ENCODE results near the gene COL20A1. TPM values are rescaled to one million over a fixed set of nuclear protein-coding genes. Genes with fewer than 3 reads are reported as not detected.

COL20A1 gene
- total and polyA plus RNA-seq, 2 experiments from 2014 or later = not detected

GRCh38 chr20:63280929-63281545 lies 11.9 kb upstream of the COL20A1 start:
- Histone ChIP-seq H2AFZ (no peak overlapping the region), H3K9me2 (ENCODE audit: insufficient read depth) (no peaks in the 10 kb centered on the region), H3F3A (ENCODE audit: insufficient read depth) (no peaks in the 10 kb centered on the region), H3K27me3 (replicated peaks; ENCODE audit: insufficient read depth) (no peaks in the 10 kb centered on the region), H3K9me3 (ENCODE audit: low read depth) (no peaks in the 10 kb centered on the region), H4K20me1 (ENCODE audit: insufficient read depth) (no peaks in the 10 kb centered on the region), H3K4me3 (no peak overlapping the region), H3K9ac (no peak overlapping the region), H3K27ac (no peak overlapping the region), H3K79me2 (ENCODE audit: insufficient read depth) (peaks cover 57% of the 10 kb centered on the region), H3K4me1 (ENCODE audit: insufficient read depth) (no peaks in the 10 kb centered on the region), H3K4me2 (ENCODE audit: unreplicated experiment) (no peak overlapping the region), H3K36me3 (ENCODE audit: low read depth) (peaks cover 28% of the 10 kb centered on the region; the same call in 1 of the 2 replicates)
- DNase-seq = peak; percentile 52
- 65 to 69% methylated on average over 12 to 19 of the region's 19 CpGs for WGBS, 2 experiments (ENCODE audit: low coverage in 1 of 2, low lambda C conversion rate in 2 of 2, missing lambda C conversion rate in 2 of 2)
- in situ Hi-C loops (cut with MboI) = no loop called here
- no peak for TF ChIP-seq EZH2 (IDR thresholded peaks at IDR 0.05; ENCODE audit: insufficient read depth, poor library complexity, severe bottlenecking)
- no peak for TF ChIP-seq EZH2phosphoT487 (IDR thresholded peaks at IDR 0.05; ENCODE audit: insufficient read depth, low read depth)

GRCh38 chr20:63281742-63282665 lies 11.0 kb upstream of the COL20A1 start:
- Histone ChIP-seq H2AFZ (no peak overlapping the region), H3K79me2 (ENCODE audit: insufficient read depth) (peaks cover 47% of the 10 kb centered on the region), H3K27me3 (replicated peaks; ENCODE audit: insufficient read depth) (no peaks in the 10 kb centered on the region), H3K9me2 (ENCODE audit: insufficient read depth) (no peaks in the 10 kb centered on the region), H3K4me3 (no peak overlapping the region), H3K27ac (no peak overlapping the region), H3K9ac (no peak overlapping the region), H3F3A (ENCODE audit: insufficient read depth) (no peaks in the 10 kb centered on the region), H3K9me3 (ENCODE audit: low read depth) (no peaks in the 10 kb centered on the region), H4K20me1 (ENCODE audit: insufficient read depth) (no peaks in the 10 kb centered on the region), H3K4me1 (ENCODE audit: insufficient read depth) (no peaks in the 10 kb centered on the region), H3K36me3 (ENCODE audit: low read depth) (peaks cover 26% of the 10 kb centered on the region; the same call in 1 of the 2 replicates), H3K4me2 (ENCODE audit: unreplicated experiment) (no peak overlapping the region)
- in situ Hi-C loops (cut with MboI) = no loop called here
- 93% methylated on average over 30 to 38 of the region's 38 CpGs for WGBS, 2 experiments (ENCODE audit: low coverage in 1 of 2, low lambda C conversion rate in 2 of 2, missing lambda C conversion rate in 2 of 2)
- no peak for DNase-seq
- TF ChIP-seq EZH2 (IDR thresholded peaks at IDR 0.05; ENCODE audit: insufficient read depth, poor library complexity, severe bottlenecking) (no peak), EZH2phosphoT487 (IDR thresholded peaks at IDR 0.05; ENCODE audit: insufficient read depth, low read depth) (no peak)

- H3K4me3 ChIP-seq = no peak overlapping the region
- H3K79me2 ChIP-seq (ENCODE audit: insufficient read depth) = peaks cover 38% of the 10 kb centered on the region
- H3K9me2 ChIP-seq (ENCODE audit: insufficient read depth) = no peaks in the 10 kb centered on the region
- H3K4me2 ChIP-seq (ENCODE audit: unreplicated experiment) = no peak overlapping the region
- no peaks in the 10 kb centered on the region for H3K27me3 ChIP-seq (replicated peaks; ENCODE audit: insufficient read depth)
- no peaks in the 10 kb centered on the region for H3K4me1 ChIP-seq (ENCODE audit: insufficient read depth)
- H3K27ac ChIP-seq = no peak overlapping the region
- H3F3A ChIP-seq (ENCODE audit: insufficient read depth) = no peaks in the 10 kb centered on the region
- H3K9ac ChIP-seq = no peak overlapping the region
- no peaks in the 10 kb centered on the region for H3K9me3 ChIP-seq (ENCODE audit: low read depth)
- DNase-seq = no peak
- TF ChIP-seq EZH2phosphoT487 (IDR thresholded peaks at IDR 0.05; ENCODE audit: insufficient read depth, low read depth) (no peak), EZH2 (IDR thresholded peaks at IDR 0.05; ENCODE audit: insufficient read depth, poor library complexity, severe bottlenecking) (no peak)
- 90 to 95% methylated on average over 17 of the region's 17 CpGs for WGBS, 2 experiments (ENCODE audit: low coverage in 1 of 2, low lambda C conversion rate in 2 of 2, missing lambda C conversion rate in 2 of 2)
- no peak overlapping the region for H2AFZ ChIP-seq
- in situ Hi-C loops (cut with MboI) = no loop called here
- peaks cover 26% of the 10 kb centered on the region; the same call in 1 of the 2 replicates for H3K36me3 ChIP-seq (ENCODE audit: low read depth)
- no peaks in the 10 kb centered on the region for H4K20me1 ChIP-seq (ENCODE audit: insufficient read depth)
Measured at GRCh38 chr20:63282946-63283345, 10.0 kb upstream of the COL20A1 start.

GRCh38 chr20:63283397-63284082 lies 9.4 kb upstream of the COL20A1 start:
- TF ChIP-seq EZH2phosphoT487 (IDR thresholded peaks at IDR 0.05; ENCODE audit: insufficient read depth, low read depth) (no peak), EZH2 (IDR thresholded peaks at IDR 0.05; ENCODE audit: insufficient read depth, poor library complexity, severe bottlenecking) (no peak)
- Histone ChIP-seq H3K4me1 (ENCODE audit: insufficient read depth) (no peaks in the 10 kb centered on the region), H3K9me2 (ENCODE audit: insufficient read depth) (no peaks in the 10 kb centered on the region), H3K79me2 (ENCODE audit: insufficient read depth) (peaks cover 32% of the 10 kb centered on the region), H3K4me3 (no peak overlapping the region), H2AFZ (no peak overlapping the region), H3K9ac (no peak overlapping the region), H4K20me1 (ENCODE audit: insufficient read depth) (no peaks in the 10 kb centered on the region), H3K9me3 (ENCODE audit: low read depth) (no peaks in the 10 kb centered on the region), H3F3A (ENCODE audit: insufficient read depth) (no peaks in the 10 kb centered on the region), H3K4me2 (ENCODE audit: unreplicated experiment) (no peak overlapping the region), H3K27me3 (replicated peaks; ENCODE audit: insufficient read depth) (no peaks in the 10 kb centered on the region), H3K36me3 (ENCODE audit: low read depth) (peaks cover 25% of the 10 kb centered on the region; the same call in 1 of the 2 replicates), H3K27ac (no peak overlapping the region)
- in situ Hi-C loops (cut with MboI) = no loop called here
- WGBS, 2 experiments (ENCODE audit: low coverage in 1 of 2, low lambda C conversion rate in 2 of 2, missing lambda C conversion rate in 2 of 2) = 92 to 93% methylated on average over 31 to 33 of the region's 33 CpGs
- DNase-seq = no peak
